ENCODE data around the gene FOSL2.

FOSL2 gene

DNA sequence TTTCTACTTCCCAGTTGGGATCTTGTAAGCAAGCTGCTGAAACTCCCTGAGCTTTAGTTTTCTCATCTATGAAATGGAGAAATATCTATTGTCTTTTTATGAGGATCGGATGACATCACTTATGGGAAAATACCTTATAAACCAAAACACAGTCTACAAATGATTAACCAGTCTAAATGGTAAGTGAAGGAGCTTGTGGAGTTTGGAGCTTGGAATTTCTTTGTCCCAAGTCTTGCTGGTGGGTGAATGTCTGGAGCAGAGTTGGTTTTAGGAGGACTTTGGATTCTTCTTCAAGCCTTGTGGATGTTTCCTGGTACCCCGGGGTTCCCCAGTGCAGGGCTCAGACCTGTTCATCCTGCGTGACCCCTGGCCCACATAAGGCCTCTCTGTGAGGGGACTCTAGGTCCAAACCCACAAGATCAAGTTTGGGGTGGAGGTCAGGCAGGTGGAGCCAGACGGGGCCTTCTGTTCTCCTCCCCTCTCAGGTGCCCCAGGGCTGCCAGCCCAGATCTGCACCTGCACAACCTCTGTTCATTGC lies 43.2 kb downstream of the FOSL2 start:
- no peaks in the 10 kb centered on the region for H3K36me3 ChIP-seq
- intact Hi-C loops (cut with DNase I; ENCODE audit: low total_unique reads): no loop called here
- H3K9me3 ChIP-seq: no peaks in the 10 kb centered on the region
- TF ChIP-seq CTCF (IDR thresholded peaks at IDR 0.05): no peak
- H3K27ac ChIP-seq: no peak overlapping the region
- H3K4me3 ChIP-seq: no peak overlapping the region
- peaks cover 0 to 4% of the 10 kb centered on the region in 2 donors for H3K27me3 ChIP-seq
- H3K4me1 ChIP-seq: peaks cover 0 to 4% (median 0%) of the 10 kb centered on the region in 4 donors
- DNase-seq: no peak

GRCh38 chr2:28436525-28437051 lies 43.9 kb downstream of the FOSL2 start:
- DNase-seq: peak in 1 of 2 donors; percentile 64
- Histone ChIP-seq H3K4me3 (no peak overlapping the region), H3K36me3 (no peaks in the 10 kb centered on the region), H3K9me3 (no peaks in the 10 kb centered on the region), H3K27me3 (peaks cover 0 to 4% of the 10 kb centered on the region in 2 donors), H3K4me1 (peaks cover 0 to 4% (median 0%) of the 10 kb centered on the region in 4 donors), H3K27ac (no peak overlapping the region)
- TF ChIP-seq CTCF (IDR thresholded peaks at IDR 0.05): no peak
- intact Hi-C loops (cut with DNase I; ENCODE audit: low total_unique reads): no loop called here

GRCh38 chr2:28437149-28437835 lies 44.6 kb downstream of the FOSL2 start:
- Histone ChIP-seq H3K36me3 (no peaks in the 10 kb centered on the region), H3K4me3 (no peak overlapping the region), H3K27me3 (peaks cover 0 to 4% of the 10 kb centered on the region in 2 donors), H3K9me3 (no peaks in the 10 kb centered on the region), H3K4me1 (peaks cover 0 to 4% (median 0%) of the 10 kb centered on the region in 4 donors), H3K27ac (no peak overlapping the region)
- intact Hi-C loops (cut with DNase I; ENCODE audit: low total_unique reads): no loop called here
- peak in 1 of 2 donors; percentile 51 for DNase-seq
- TF ChIP-seq CTCF (IDR thresholded peaks at IDR 0.05): no peak

DNA sequence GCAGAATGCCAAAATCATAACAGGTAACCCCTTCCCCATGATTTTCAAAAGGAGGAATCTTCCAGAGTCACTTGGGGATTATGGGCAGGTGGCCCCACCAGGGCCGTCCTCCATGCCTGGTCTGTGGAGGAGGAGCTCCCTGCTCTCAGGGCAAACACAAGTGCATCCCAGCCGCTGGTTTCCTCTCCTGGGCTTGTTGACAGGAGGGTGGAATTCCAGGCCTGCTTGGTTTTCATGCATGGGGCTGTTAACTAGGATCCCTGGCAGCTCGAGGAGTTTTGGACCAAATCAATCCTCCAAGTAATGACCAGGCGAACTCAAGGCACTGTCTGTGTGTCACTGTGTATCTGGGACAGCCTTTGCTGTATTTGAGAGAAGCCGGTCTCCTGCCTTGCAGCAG lies 45.3 kb downstream of the FOSL2 start:
- Histone ChIP-seq H3K4me3 (no peak overlapping the region), H3K27me3 (peaks cover 0 to 4% of the 10 kb centered on the region in 2 donors), H3K4me1 (peaks cover 0 to 4% (median 0%) of the 10 kb centered on the region in 4 donors), H3K27ac (no peak overlapping the region), H3K9me3 (no peaks in the 10 kb centered on the region), H3K36me3 (no peaks in the 10 kb centered on the region)
- DNase-seq: peak in 1 of 2 donors; percentile 41
- TF ChIP-seq CTCF (IDR thresholded peaks at IDR 0.05): no peak
- intact Hi-C loops (cut with DNase I; ENCODE audit: low total_unique reads): no loop called here

- no peak overlapping the region for H3K27ac ChIP-seq
- H3K27me3 ChIP-seq: peaks cover 0 to 4% of the 10 kb centered on the region in 2 donors
- no peaks in the 10 kb centered on the region for H3K9me3 ChIP-seq
- H3K36me3 ChIP-seq: no peaks in the 10 kb centered on the region
- intact Hi-C loops (cut with DNase I; ENCODE audit: low total_unique reads): no loop called here
- H3K4me1 ChIP-seq: peaks cover 0 to 4% (median 0%) of the 10 kb centered on the region in 4 donors
- no peak overlapping the region for H3K4me3 ChIP-seq
- peak in 1 of 2 donors; percentile 54 for DNase-seq
- no peak for TF ChIP-seq CTCF (IDR thresholded peaks at IDR 0.05)
Measured at GRCh38 chr2:28438532-28439063, 45.9 kb downstream of the FOSL2 start.

Data from tibial artery (tissue), 4 donors.